Kidney (tissue), 14 donors: ENCODE measurements around the gene PRKAG2. TPM values are rescaled to one million over a fixed set of nuclear protein-coding genes. Genes with fewer than 3 reads are reported as not detected.

Source experiments
- DNase-seq, 5 donors: peaks; one replicate each; pipeline ENCODE4 v3.0.0-alpha.2; 2013 to 2020
- FAIRE-seq: peaks from 2 replicates; lab custom pipeline; 2012; peaks lifted over from hg19 to GRCh38; lab: Jason Lieb, UNC
- H3K27ac ChIP-seq, 2 donors: one replicate each; pipeline ENCODE4 v1.7.0; 2013; ENCODE audit warnings: low read depth in 2 of 2, low read length in 2 of 2, inconsistent platforms in 1 of 2
- H3K27me3 ChIP-seq: one replicate; pipeline ENCODE4 v1.7.1; 2013; ENCODE audit warnings: low read length, inconsistent platforms; ENCODE audit not compliant: control insufficient read depth, insufficient read depth
- H3K36me3 ChIP-seq, 3 donors: one replicate each; pipeline versions ENCODE4 v1.7.0 to v1.7.1; 2013; ENCODE audit warnings: low read length in 3 of 3, control low read depth in 1 of 3, inconsistent platforms in 1 of 3; ENCODE audit not compliant: insufficient read depth in 3 of 3, control insufficient read depth in 2 of 3
- H3K4me1 ChIP-seq, 3 donors: one replicate each; pipeline versions ENCODE4 v1.7.0 to v1.7.1; 2013; ENCODE audit warnings: low read length in 3 of 3, inconsistent platforms in 1 of 3, low read depth in 1 of 3; ENCODE audit not compliant: control insufficient read depth in 2 of 3, insufficient read depth in 2 of 3
- H3K4me3 ChIP-seq, 3 donors: one replicate each; pipeline versions ENCODE4 v1.7.0 to v1.8.1; 2013; ENCODE audit warnings: low read length in 3 of 3, control low read depth in 1 of 3, inconsistent platforms in 1 of 3
- H3K9ac ChIP-seq, 3 donors: one replicate each; pipeline versions ENCODE4 v1.7.0 to v1.7.1; 2013; ENCODE audit warnings: low read length in 3 of 3, control low read depth in 1 of 3, inconsistent platforms in 1 of 3
- H3K9me3 ChIP-seq, 3 donors: one replicate each; pipeline versions ENCODE4 v1.7.0 to v1.7.1; 2013; ENCODE audit warnings: low read length in 3 of 3, control low read depth in 1 of 3, inconsistent platforms in 1 of 3; ENCODE audit not compliant: control insufficient read depth in 2 of 3, insufficient read depth in 1 of 3
- intact Hi-C: fragments of 100-400 bp; cut with DNase I; formaldehyde crosslinking; loops from one replicate; pipeline ENCODE4 v1.11.1; 2022
- polyA plus RNA-seq: library from polyadenylated mRNA; stranded (reverse); fragments of 350-450 nt; fragmentation: Illumina TruSeq; extraction: RNeasy Lipid Tissue Mini Kit (QIAGEN cat#74804); gene quantifications from one replicate; pipeline ENCODE4 v1.2.3, GENCODE V29; 2014; ENCODE audit warnings: low read depth, low replicate concordance; ENCODE audit not compliant: insufficient read depth
- total RNA-seq: library from RNA; stranded (reverse); fragmentation: NEBNext Ultra II Directional; extraction: Animal tissue kit (Norgen Biotek cat#: 25700); gene quantifications from one replicate; pipeline ENCODE4 v1.2.1, GENCODE V29; 2021
- TF ChIP-seq, protein P1 (sequence below): IDR thresholded peaks from 3 replicates; pipeline ENCODE4 v1.5.1; 2012; ENCODE audit warnings: mild to moderate bottlenecking, moderate library complexity, borderline replicate concordance; ENCODE audit not compliant: insufficient read depth; ENCODE audit errors: extremely low read depth
- donor health status: control.
- donor health status: control.
- donor health status: control.
- donor health status: control.
- donor health status: control.
- donor health status: DM: yes; HTN: yes; CAD: no.
- donor health status: Normal renal cell carcinoma (clear cell type).

The PRKAG2 gene
- total and polyA plus RNA-seq, 2 donors from 2014 or later, result 40.7 to 40.9 TPM

DNA sequence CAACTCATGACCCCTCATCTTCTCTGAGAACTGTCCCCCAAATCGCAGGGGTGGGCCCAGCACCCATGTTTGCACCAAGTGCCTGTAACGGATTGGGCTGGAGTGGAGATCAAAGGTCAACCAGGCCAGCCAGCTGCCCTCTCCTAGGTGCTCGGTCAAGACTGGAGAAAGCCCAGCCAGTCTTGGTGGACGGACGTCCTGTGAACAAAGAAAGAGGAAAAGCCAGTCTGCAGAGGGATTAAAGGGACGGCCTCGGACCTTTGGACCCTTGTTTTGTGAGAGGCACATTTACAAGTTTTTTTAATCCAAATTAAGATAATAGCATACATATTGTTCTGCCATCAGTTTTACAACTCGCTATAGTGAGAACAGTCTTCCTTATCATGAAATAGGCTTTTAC, 47.6 kb upstream of the PRKAG2 start:
- Histone ChIP-seq H3K4me1 (peaks cover 0 to 2% (median 0%) of the 10 kb centered on the region in 3 donors), H3K4me3 (no peak overlapping the region), H3K27me3 (no peaks in the 10 kb centered on the region), H3K9me3 (no peaks in the 10 kb centered on the region), H3K36me3 (no peaks in the 10 kb centered on the region), H3K9ac (no peak overlapping the region), H3K27ac (no peak overlapping the region)
- TF ChIP-seq, protein P1, sequence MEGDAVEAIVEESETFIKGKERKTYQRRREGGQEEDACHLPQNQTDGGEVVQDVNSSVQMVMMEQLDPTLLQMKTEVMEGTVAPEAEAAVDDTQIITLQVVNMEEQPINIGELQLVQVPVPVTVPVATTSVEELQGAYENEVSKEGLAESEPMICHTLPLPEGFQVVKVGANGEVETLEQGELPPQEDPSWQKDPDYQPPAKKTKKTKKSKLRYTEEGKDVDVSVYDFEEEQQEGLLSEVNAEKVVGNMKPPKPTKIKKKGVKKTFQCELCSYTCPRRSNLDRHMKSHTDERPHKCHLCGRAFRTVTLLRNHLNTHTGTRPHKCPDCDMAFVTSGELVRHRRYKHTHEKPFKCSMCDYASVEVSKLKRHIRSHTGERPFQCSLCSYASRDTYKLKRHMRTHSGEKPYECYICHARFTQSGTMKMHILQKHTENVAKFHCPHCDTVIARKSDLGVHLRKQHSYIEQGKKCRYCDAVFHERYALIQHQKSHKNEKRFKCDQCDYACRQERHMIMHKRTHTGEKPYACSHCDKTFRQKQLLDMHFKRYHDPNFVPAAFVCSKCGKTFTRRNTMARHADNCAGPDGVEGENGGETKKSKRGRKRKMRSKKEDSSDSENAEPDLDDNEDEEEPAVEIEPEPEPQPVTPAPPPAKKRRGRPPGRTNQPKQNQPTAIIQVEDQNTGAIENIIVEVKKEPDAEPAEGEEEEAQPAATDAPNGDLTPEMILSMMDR, result no peak
- FAIRE-seq, result no peak
- no peak for DNase-seq
- intact Hi-C loops, result no loop called here

DNA sequence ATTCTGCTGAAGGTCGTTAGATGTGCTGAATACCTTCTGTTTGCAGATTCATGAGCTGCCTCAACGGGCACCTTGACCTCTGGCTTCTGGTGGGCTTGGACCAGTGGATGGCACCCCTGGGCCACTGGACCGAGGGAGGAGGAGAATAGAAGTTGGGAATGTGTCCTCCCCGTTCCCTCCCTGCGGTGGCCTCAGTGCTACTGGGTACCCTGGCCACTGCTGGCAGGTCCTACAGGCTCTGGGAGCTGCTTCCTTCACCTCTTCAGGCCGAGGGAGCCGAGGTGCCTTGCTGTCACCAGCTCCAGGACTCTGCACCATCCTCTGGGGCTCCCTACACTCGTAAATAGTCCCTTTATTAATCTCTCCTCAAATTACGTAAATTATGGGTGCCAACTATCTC, 47.1 kb upstream of the PRKAG2 start:
- intact Hi-C loops, result no loop called here
- H3K36me3 ChIP-seq, result no peaks in the 10 kb centered on the region
- H3K27ac ChIP-seq, result no peak overlapping the region

DNA sequence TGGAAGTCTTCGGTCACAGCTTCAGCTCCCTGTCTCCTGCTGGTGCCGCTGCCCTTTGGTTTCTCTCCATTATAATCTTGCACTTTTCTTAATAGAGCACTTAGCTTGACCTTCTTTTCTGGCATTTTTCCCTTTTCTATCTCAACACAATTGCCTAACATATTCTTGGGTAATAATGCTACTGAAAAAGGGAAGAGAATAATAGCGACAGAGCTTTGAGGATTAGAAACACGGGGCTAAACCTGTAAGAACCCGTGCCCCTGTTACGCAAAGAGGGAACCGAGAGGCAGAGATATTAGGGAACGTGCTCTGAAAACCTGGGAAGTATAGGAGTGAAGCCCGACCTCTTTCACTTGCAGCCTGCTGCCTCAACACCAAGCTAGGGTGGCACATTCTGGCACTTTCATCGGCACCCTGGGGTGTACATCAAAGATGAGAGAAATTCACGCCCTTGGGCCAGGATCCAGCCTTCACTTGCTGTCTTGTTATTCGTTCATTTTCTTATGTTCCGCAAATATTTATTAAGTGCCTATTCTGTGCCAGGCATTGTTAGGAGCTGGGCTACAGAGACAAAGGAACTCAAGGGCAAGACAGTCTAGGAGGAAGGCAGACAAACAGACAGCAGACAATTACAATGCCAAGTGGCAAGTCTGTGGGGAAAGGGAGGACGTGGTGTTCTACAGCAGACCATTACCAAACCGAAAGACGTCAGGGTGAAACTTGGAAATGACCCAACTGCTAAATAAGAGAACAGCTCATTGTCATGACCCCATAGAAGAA, 46.4 kb upstream of the PRKAG2 start:
- no peaks in the 10 kb centered on the region for H3K9me3 ChIP-seq
- FAIRE-seq (no peak), DNase-seq (peak in 1 of 5 donors; percentile 45)
- H3K27ac ChIP-seq, result no peak overlapping the region
- peaks cover 0 to 2% (median 1%) of the 10 kb centered on the region in 3 donors for H3K4me1 ChIP-seq
- intact Hi-C loops, result no loop called here
- TF ChIP-seq, protein P1, result no peak
- no peak overlapping the region for H3K4me3 ChIP-seq
- no peaks in the 10 kb centered on the region for H3K27me3 ChIP-seq
- H3K9ac ChIP-seq, result no peak overlapping the region
- no peaks in the 10 kb centered on the region for H3K36me3 ChIP-seq

More for the DNA sequence above, 47.1 kb upstream of the PRKAG2 start:
- Histone ChIP-seq H3K9me3 (no peaks in the 10 kb centered on the region), H3K4me1 (peaks cover 0 to 2% (median 0%) of the 10 kb centered on the region in 3 donors), H3K4me3 (no peak overlapping the region), H3K9ac (no peak overlapping the region), H3K27me3 (no peaks in the 10 kb centered on the region)
- DNase-seq, result no peak
- FAIRE-seq, result no peak
- TF ChIP-seq, protein P1, result no peak

DNA sequence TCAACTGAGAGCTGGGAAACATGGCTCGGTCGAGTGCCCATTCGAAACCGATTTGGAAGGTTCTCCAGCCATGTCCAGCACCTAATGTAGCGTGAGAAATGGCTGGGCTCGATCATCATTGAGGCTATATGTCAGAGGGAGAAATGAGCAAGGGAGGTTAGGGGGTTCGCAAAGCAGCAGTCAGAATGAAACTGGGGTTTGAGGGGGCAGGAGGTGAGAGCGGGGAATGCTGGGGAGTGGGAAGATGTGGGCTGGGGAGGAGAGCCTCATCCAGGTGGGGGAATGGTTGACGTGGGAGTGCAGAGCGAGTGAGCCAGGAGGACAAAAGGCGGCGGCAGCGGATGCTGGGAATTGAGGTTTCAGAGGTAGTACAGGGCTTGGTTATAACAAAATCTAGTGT, 44.5 kb upstream of the PRKAG2 start:
- TF ChIP-seq, protein P1, result no peak
- FAIRE-seq (no peak), DNase-seq (no peak)
- Histone ChIP-seq H3K27ac (no peak overlapping the region), H3K9ac (no peak overlapping the region), H3K4me3 (no peak overlapping the region), H3K9me3 (no peaks in the 10 kb centered on the region), H3K4me1 (peaks cover 0 to 8% (median 4%) of the 10 kb centered on the region in 3 donors), H3K27me3 (no peaks in the 10 kb centered on the region), H3K36me3 (no peaks in the 10 kb centered on the region)
- intact Hi-C loops, result no loop called here
